Progenitor cell of endocrine pancreas (in vitro differentiated cells): ENCODE data around the gene CORIN. TPM values are rescaled to one million over a fixed set of nuclear protein-coding genes. Genes with fewer than 3 reads are reported as not detected.

ENCODE experiments used
- DNase-seq: peaks from one replicate; pipeline ENCODE4 v3.0.0; 2021; ENCODE audit warnings: low spot score; ENCODE audit not compliant: unreplicated experiment
- H3K27ac Mint-ChIP-seq: 2 replicates; pipeline ENCODE4 v1.8.0; 2021; ENCODE audit warnings: mild to moderate bottlenecking, moderate library complexity, mixed read lengths
- H3K27me3 Mint-ChIP-seq: 2 replicates; pipeline ENCODE4 v1.8.0; 2021; ENCODE audit warnings: mixed read lengths
- H3K36me3 Mint-ChIP-seq: 2 replicates; pipeline ENCODE4 v1.8.0; 2022; ENCODE audit warnings: mixed read lengths; ENCODE audit not compliant: insufficient read depth
- H3K4me1 Mint-ChIP-seq: 2 replicates; pipeline ENCODE4 v1.8.0; 2021; ENCODE audit warnings: low read depth, mixed read lengths
- H3K4me3 Mint-ChIP-seq: 2 replicates; pipeline ENCODE4 v1.8.0; 2021; ENCODE audit warnings: low read depth, mild to moderate bottlenecking, moderate library complexity, mixed read lengths
- H3K9me3 Mint-ChIP-seq: 2 replicates; pipeline ENCODE4 v1.8.0; 2021; ENCODE audit warnings: low read depth, mixed read lengths
- CTCF ChIP-seq: fragments of 200-600 bp; sonication (generic); IDR thresholded peaks from one replicate; pipeline ENCODE4 v1.5.0; 2021; ENCODE audit warnings: antibody characterized with exemption, mild to moderate bottlenecking; ENCODE audit not compliant: unreplicated experiment
- total RNA-seq: library from RNA; stranded (reverse); gene quantifications from 2 replicates; pipeline ENCODE4 v1.2.1, GENCODE V29; 2021

Gene CORIN
- total RNA-seq, 1 donor from 2014 or later, result 0.84 TPM

- H3K4me3 Mint-ChIP-seq, result no peak overlapping the region
- no peaks in the 10 kb centered on the region for H3K4me1 Mint-ChIP-seq
- peaks cover 15% of the 10 kb centered on the region for H3K9me3 Mint-ChIP-seq
- peaks cover 8% of the 10 kb centered on the region for H3K36me3 Mint-ChIP-seq
- no peaks in the 10 kb centered on the region for H3K27me3 Mint-ChIP-seq
- no peak for DNase-seq
- TF ChIP-seq CTCF, result no peak
- H3K27ac Mint-ChIP-seq, result no peak overlapping the region
Observed at GRCh38 chr4:47641755-47642154, 196.1 kb downstream of the CORIN start.

GRCh38 chr4:47640911-47641310 is 197.0 kb downstream of the CORIN start:
- H3K27ac Mint-ChIP-seq, result no peak overlapping the region
- no peak for TF ChIP-seq CTCF
- H3K9me3 Mint-ChIP-seq, result peaks cover 21% of the 10 kb centered on the region
- no peak overlapping the region for H3K4me3 Mint-ChIP-seq
- DNase-seq, result no peak
- peaks cover 11% of the 10 kb centered on the region for H3K36me3 Mint-ChIP-seq
- H3K27me3 Mint-ChIP-seq, result no peaks in the 10 kb centered on the region
- H3K4me1 Mint-ChIP-seq, result no peaks in the 10 kb centered on the region

DNA sequence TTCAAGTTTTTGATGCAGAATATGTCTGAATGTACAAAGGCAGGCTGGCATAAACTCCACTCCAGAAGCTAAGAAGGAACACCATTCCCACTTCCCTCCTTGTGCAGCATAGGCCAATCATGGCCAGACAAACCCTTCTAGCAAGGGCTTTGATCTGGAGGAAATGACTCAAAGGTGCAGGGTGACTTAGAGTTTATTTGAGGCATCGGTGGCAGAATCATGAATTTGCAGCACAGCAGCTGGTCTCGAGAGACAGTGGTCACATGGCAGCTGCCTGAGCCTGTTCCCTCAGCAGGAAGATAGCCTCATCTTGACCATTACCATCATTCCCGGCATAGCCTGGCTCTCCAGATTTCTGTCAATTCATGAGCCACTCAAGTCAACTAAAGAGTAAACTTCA is 198.3 kb downstream of the CORIN start:
- DNase-seq, result no peak
- H3K27me3 Mint-ChIP-seq, result no peaks in the 10 kb centered on the region
- peaks cover 21% of the 10 kb centered on the region for H3K9me3 Mint-ChIP-seq
- H3K4me1 Mint-ChIP-seq, result no peaks in the 10 kb centered on the region
- H3K27ac Mint-ChIP-seq, result no peak overlapping the region
- no peak for TF ChIP-seq CTCF
- H3K4me3 Mint-ChIP-seq, result no peak overlapping the region
- peaks cover 11% of the 10 kb centered on the region for H3K36me3 Mint-ChIP-seq

DNA sequence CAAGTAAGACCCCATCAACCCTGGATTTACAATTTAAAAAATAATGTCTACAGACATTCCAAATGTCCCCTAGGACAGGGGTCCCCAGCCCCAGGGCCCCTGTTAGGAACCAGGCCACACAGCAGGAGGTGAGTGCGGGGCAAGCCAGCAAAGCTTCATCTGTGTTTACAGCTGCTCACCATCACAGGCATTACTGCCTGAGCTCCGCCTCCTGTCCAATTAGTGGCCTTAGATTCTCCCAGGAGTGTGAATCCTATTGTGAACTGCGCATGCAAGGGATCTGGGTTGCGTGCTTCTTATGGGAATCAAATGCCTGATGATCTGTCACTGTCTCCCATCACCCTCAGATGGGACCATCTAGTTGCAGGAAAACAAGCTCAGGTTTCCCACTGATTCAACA is 206.7 kb downstream of the CORIN start:
- no peak for DNase-seq
- Mint-ChIP-seq H3K4me1 (peaks cover 4% of the 10 kb centered on the region), H3K9me3 (peaks cover 2% of the 10 kb centered on the region), H3K27me3 (no peaks in the 10 kb centered on the region), H3K4me3 (no peak overlapping the region), H3K36me3 (no peaks in the 10 kb centered on the region), H3K27ac (no peak overlapping the region)
- TF ChIP-seq CTCF, result no peak

GRCh38 chr4:47624031-47624441 is 213.8 kb downstream of the CORIN start:
- no peaks in the 10 kb centered on the region for H3K36me3 Mint-ChIP-seq
- no peaks in the 10 kb centered on the region for H3K27me3 Mint-ChIP-seq
- peaks cover 4% of the 10 kb centered on the region for H3K4me1 Mint-ChIP-seq
- H3K27ac Mint-ChIP-seq, result no peak overlapping the region
- no peak overlapping the region for H3K4me3 Mint-ChIP-seq
- no peak for DNase-seq
- TF ChIP-seq CTCF, result no peak
- H3K9me3 Mint-ChIP-seq, result peaks cover 3% of the 10 kb centered on the region

DNA sequence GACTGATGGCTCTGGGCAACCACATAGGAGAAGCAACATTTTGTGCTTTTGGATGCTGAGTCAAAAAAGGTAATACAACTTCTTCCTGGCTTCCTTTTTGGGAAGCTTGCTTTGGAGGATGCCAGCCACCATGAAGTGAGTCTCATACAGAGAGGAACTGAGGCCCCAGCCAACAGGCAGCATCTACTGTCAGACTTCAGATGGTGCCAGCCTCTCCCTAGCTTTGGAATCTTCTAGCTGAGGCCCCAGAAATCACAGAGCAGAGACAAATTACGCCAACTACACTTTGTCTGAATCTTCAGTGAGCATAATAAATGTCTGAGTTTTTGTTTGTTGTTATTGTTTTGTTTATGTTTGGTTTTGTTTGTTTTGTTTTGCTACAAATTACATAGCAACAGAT is 216.7 kb downstream of the CORIN start:
- Mint-ChIP-seq H3K27me3 (no peaks in the 10 kb centered on the region), H3K36me3 (no peaks in the 10 kb centered on the region), H3K9me3 (peaks cover 3% of the 10 kb centered on the region), H3K27ac (no peak overlapping the region), H3K4me1 (no peaks in the 10 kb centered on the region), H3K4me3 (no peak overlapping the region)
- no peak for DNase-seq
- no peak for TF ChIP-seq CTCF
